WERI-Rb-1 (cell line): ENCODE data around the gene AFF1.

Experiments used
- DNase-seq: peaks from one replicate; pipeline ENCODE4 v3.0.0-alpha.2; 2020
- H3K27ac ChIP-seq: fragments of 250-450 bp; sonication (Bioruptor Pico); 2 replicates; pipeline ENCODE4 v1.5.1; 2020; ENCODE audit warnings: mild to moderate bottlenecking, moderate library complexity
- H3K27me3 ChIP-seq: fragments of 250-450 bp; sonication (Bioruptor Pico); 2 replicates; pipeline ENCODE4 v1.5.1; 2021; ENCODE audit warnings: mild to moderate bottlenecking, low read depth, moderate library complexity; ENCODE audit not compliant: insufficient read depth, severe bottlenecking
- H3K36me3 ChIP-seq: fragments of 250-450 bp; sonication (Bioruptor Pico); 2 replicates; pipeline ENCODE4 v1.5.1; 2020; ENCODE audit warnings: mild to moderate bottlenecking, moderate library complexity
- H3K4me3 ChIP-seq: 2 replicates; pipeline ENCODE4 v1.5.1; 2011; ENCODE audit warnings: low read depth, mild to moderate bottlenecking, control low read depth, low read length
- H3K9me3 ChIP-seq: fragments of 250-450 bp; sonication (Bioruptor Pico); 2 replicates; pipeline ENCODE4 v1.5.1; 2021; ENCODE audit warnings: mild to moderate bottlenecking, moderate library complexity; ENCODE audit not compliant: severe bottlenecking
- TF ChIP-seq, protein P1 (sequence below): IDR thresholded peaks from 2 replicates; pipeline ENCODE4 v1.5.1; 2011; ENCODE audit warnings: low read depth, mild to moderate bottlenecking, control low read depth, inconsistent platforms, low read length

AFF1 gene, protein sequence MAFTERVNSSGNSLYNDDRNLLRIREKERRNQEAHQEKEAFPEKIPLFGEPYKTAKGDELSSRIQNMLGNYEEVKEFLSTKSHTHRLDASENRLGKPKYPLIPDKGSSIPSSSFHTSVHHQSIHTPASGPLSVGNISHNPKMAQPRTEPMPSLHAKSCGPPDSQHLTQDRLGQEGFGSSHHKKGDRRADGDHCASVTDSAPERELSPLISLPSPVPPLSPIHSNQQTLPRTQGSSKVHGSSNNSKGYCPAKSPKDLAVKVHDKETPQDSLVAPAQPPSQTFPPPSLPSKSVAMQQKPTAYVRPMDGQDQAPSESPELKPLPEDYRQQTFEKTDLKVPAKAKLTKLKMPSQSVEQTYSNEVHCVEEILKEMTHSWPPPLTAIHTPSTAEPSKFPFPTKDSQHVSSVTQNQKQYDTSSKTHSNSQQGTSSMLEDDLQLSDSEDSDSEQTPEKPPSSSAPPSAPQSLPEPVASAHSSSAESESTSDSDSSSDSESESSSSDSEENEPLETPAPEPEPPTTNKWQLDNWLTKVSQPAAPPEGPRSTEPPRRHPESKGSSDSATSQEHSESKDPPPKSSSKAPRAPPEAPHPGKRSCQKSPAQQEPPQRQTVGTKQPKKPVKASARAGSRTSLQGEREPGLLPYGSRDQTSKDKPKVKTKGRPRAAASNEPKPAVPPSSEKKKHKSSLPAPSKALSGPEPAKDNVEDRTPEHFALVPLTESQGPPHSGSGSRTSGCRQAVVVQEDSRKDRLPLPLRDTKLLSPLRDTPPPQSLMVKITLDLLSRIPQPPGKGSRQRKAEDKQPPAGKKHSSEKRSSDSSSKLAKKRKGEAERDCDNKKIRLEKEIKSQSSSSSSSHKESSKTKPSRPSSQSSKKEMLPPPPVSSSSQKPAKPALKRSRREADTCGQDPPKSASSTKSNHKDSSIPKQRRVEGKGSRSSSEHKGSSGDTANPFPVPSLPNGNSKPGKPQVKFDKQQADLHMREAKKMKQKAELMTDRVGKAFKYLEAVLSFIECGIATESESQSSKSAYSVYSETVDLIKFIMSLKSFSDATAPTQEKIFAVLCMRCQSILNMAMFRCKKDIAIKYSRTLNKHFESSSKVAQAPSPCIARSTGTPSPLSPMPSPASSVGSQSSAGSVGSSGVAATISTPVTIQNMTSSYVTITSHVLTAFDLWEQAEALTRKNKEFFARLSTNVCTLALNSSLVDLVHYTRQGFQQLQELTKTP

DNA sequence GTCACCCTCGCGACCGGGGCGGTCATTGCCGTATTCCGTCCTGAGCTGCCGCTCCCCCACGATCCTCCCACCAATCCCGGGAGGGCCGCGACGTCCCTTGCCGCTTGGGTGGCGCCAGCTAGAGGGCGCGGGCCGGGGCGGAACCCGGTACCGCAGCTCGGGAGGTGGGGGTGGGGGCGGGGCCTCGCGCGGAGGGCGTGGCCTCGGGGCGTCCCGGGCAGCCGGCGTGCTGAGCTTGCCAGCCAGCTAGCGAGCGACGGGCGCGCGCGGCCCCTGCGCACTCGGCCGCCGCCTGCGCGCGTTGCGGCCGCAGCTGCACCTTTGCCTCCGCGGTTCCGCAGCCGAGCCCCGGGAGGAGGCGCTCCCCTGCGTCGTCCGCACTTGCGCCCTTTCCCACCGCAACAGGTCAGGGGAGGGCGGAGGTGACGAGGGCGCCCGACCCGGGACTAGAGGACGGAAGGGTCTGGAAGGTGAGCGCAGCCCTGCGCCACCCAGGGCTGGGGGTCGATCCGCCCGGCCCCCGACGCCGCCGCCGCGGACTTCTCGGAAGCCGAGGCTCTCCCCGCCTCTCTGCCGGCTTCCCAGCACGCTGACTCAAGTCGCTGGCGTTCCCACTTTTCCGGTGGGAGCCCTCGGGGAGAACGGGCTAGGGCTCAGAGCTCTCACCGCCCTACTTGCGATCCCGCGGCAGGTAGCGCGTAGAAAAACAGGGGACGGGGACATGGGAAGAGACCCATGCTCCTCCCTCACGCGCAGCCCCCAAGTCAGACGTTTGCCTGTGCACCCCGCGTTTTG is at the start of gene AFF1:
AFF1 (plus strand) TSS at position 241 of the 795 bp plus-strand sequence. CDS start 13,523 bp downstream, outside the sequence.
- H3K27ac ChIP-seq = peak within 1 kb of the TSS; percentile 82
- TF ChIP-seq, protein P1, sequence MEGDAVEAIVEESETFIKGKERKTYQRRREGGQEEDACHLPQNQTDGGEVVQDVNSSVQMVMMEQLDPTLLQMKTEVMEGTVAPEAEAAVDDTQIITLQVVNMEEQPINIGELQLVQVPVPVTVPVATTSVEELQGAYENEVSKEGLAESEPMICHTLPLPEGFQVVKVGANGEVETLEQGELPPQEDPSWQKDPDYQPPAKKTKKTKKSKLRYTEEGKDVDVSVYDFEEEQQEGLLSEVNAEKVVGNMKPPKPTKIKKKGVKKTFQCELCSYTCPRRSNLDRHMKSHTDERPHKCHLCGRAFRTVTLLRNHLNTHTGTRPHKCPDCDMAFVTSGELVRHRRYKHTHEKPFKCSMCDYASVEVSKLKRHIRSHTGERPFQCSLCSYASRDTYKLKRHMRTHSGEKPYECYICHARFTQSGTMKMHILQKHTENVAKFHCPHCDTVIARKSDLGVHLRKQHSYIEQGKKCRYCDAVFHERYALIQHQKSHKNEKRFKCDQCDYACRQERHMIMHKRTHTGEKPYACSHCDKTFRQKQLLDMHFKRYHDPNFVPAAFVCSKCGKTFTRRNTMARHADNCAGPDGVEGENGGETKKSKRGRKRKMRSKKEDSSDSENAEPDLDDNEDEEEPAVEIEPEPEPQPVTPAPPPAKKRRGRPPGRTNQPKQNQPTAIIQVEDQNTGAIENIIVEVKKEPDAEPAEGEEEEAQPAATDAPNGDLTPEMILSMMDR = peak; percentile 17; the same call in 1 of the 2 replicates
- DNase-seq = peak; percentile 95
- no peaks in the 10 kb centered on the region for H3K9me3 ChIP-seq
- peak within 1 kb of the TSS; percentile 89 for H3K4me3 ChIP-seq
- no peaks in the 10 kb centered on the region for H3K27me3 ChIP-seq
- no peaks in the 10 kb centered on the region for H3K36me3 ChIP-seq

DNA sequence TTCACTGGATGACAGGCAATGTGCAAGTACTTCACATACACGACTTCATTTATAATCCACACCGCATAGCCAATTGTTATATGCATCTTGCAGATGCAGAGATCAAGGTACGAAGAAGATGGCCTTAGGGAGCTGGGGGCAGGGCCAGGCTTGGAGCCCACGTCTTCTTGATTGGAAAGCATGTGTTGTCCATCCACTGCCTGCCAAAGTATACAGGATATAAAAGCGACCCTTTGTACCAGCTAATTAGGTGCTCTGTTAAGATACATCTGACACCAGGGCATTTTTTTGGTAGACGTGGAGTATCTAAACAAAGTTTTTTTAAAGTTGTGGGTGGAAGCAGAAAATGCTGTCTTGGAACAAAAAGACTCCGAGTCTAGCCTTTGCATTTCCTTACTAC is 44.0 kb upstream of the AFF1 start:
- DNase-seq = no peak
- Histone ChIP-seq H3K4me3 (no peak overlapping the region), H3K36me3 (no peaks in the 10 kb centered on the region), H3K27me3 (no peaks in the 10 kb centered on the region), H3K9me3 (no peaks in the 10 kb centered on the region), H3K27ac (no peak overlapping the region)
- TF ChIP-seq, protein P1 = no peak

DNA sequence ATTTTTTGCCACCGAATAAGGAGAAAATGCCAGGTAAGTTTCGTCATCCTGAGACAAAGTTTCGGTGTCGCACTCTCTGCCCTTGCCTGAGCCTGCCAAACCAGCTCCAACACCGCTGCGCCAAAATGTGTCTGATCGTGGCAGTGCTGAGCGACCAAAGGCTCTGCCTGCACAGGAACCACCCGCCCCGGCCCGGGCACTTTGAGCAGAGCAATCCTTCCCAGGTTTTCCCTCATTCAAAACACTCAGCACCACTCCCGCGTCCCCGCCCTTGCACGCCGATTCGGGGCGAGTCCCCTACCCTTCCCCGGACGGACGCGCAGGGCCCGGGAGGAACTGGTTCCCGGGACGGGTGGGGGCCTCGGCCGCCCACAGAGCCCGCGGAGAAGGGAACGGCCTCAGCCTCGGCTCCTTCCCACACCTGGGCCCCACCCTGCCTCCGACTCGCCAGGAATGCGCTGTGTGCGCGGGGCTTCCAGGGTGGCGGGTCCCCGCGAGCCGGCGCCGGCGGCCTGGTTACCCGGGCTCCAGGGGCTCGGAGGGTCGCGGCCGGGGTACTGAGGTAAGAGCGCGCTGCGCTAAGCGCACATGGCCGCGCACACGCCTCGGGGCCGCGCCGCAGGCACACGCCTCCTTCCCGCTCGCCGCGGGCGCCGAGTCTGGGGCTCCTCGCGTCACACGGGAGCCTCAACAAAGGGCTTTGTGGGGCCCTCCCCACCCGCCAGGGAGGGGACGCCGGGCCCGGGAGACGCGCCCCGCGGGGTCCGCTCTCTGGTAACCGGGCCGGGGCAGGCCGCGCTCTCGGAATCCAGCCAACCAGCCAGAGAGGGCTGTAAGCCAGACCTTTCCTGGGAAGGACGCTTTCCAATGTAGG is 42.8 kb upstream of the AFF1 start, which contains the start of gene C4orf36:
C4orf36 (minus strand) TSS at position 661 of the 874 bp plus-strand sequence. CDS start 902 bp downstream, outside the sequence.
- peak; percentile 77 for DNase-seq
- peak within 1 kb of the TSS; percentile 63 for H3K4me3 ChIP-seq
- TF ChIP-seq, protein P1 = no peak
- no peaks in the 10 kb centered on the region for H3K9me3 ChIP-seq
- H3K36me3 ChIP-seq = no peaks in the 10 kb centered on the region
- peak within 1 kb of the TSS; percentile 67 for H3K27ac ChIP-seq
- no peaks in the 10 kb centered on the region for H3K27me3 ChIP-seq

DNA sequence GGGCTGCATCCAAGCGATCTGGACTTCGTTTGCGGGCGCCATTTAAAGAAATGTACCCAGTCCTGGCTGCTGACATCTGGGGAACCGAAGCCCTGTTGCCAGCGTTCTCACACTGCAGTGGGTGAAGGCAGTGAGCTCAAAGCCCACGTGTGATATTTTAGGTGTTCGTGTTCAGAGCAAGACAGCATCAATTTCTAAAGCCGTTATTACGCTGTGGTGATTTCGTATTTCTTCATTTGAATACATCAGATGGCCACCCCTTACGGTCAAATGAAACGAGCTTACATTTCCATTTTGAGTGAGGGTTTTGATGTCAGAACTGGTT is 42.2 kb upstream of the AFF1 start:
- no peak for DNase-seq
- Histone ChIP-seq H3K9me3 (no peaks in the 10 kb centered on the region), H3K27me3 (no peaks in the 10 kb centered on the region), H3K4me3 (peak overlapping the region; percentile 63), H3K36me3 (no peaks in the 10 kb centered on the region), H3K27ac (peak overlapping the region; percentile 67)
- TF ChIP-seq, protein P1 = no peak
